Panc1 (cell line): ENCODE measurements around the gene SEPTIN2. TPM values are rescaled to one million over a fixed set of nuclear protein-coding genes. Genes with fewer than 3 reads are reported as not detected.
"Not testable (repeated sequence)": the region's sequence is repeated elsewhere in the genome, so short reads cannot be mapped to it uniquely, and the experiment has no call there.

ENCODE experiments used
- ATAC-seq: fragments of 200-7000 bp; cut with Tn5 transposase; 2 replicates; pipeline ENCODE4 v1.9.1; 2020; ENCODE audit warnings: mild to moderate bottlenecking, moderate library complexity
- BruUV-seq: library from RNA; stranded (reverse); fragments of 400-500 nt; replicated peaks from 2 replicates; lab custom pipeline; 2021; lab: Mats Ljungman, UMichigan
- CTCF ChIA-PET: fragments of 300-600 bp; sonication (Branson Sonifier 250); formaldehyde crosslinking; loops from one replicate; lab custom pipeline; 2022; ENCODE audit warnings: antibody characterized with exemption; lab: Charles Lee
- POLR2A ChIA-PET: fragments of 300-600 bp; sonication (Branson Sonifier 250); formaldehyde crosslinking; loops from one replicate; lab custom pipeline; 2022; ENCODE audit warnings: antibody characterized with exemption; lab: Charles Lee
- DNase-seq: peaks from one replicate; pipeline ENCODE4 v3.0.0-alpha.2; 2010; ENCODE audit warnings: low read depth, low spot score
- H3K27ac ChIP-seq: 2 replicates; pipeline ENCODE4 v1.5.1; 2011; ENCODE audit warnings: mild to moderate bottlenecking, low read length, inconsistent platforms
- H3K27me3 ChIP-seq: fragments of 200-500 bp; sonication (Bioruptor generic); 2 replicates; pipeline ENCODE4 v1.6.0; 2014; ENCODE audit warnings: low read length, inconsistent platforms; ENCODE audit not compliant: control insufficient read depth, insufficient read depth
- H3K36me3 ChIP-seq: fragments of 200-500 bp; sonication (Bioruptor generic); 2 replicates; pipeline ENCODE4 v1.5.1; 2014; ENCODE audit warnings: inconsistent platforms, mild to moderate bottlenecking, low read length, moderate library complexity; ENCODE audit not compliant: control insufficient read depth, insufficient read depth
- H3K4me1 ChIP-seq: 2 replicates; pipeline ENCODE4 v1.5.1; 2011; ENCODE audit warnings: inconsistent platforms, mild to moderate bottlenecking, low read length, moderate library complexity; ENCODE audit not compliant: control insufficient read depth, insufficient read depth
- H3K4me3 ChIP-seq, 2 experiments: 2 replicates each; pipeline ENCODE4 v1.5.1; 2011 to 2012; ENCODE audit warnings: low read depth in 2 of 2, low read length in 2 of 2, mild to moderate bottlenecking in 2 of 2, inconsistent platforms in 1 of 2, moderate library complexity in 1 of 2
- H3K9me3 ChIP-seq: fragments of 200-500 bp; sonication (Bioruptor generic); 2 replicates; pipeline ENCODE4 v1.5.1; 2014; ENCODE audit warnings: low read depth, mild to moderate bottlenecking, inconsistent platforms, low read length, moderate library complexity; ENCODE audit not compliant: control insufficient read depth, insufficient read depth
- CTCF ChIP-seq: fragments of 450-650 bp; IDR thresholded peaks from 2 replicates; pipeline ENCODE4 v1.5.1; 2017; ENCODE audit warnings: mild to moderate bottlenecking
- POLR2AphosphoS5 ChIP-seq: IDR thresholded peaks from 2 replicates; pipeline ENCODE4 v1.6.1; 2012; ENCODE audit warnings: mild to moderate bottlenecking, low read depth, low read length, moderate library complexity
- REST ChIP-seq, 2 experiments: IDR thresholded peaks; 2 replicates each; pipeline ENCODE4 v1.6.1; 2011 to 2012; ENCODE audit warnings: low read depth in 2 of 2, control low read depth in 1 of 2, low read length in 1 of 2, mild to moderate bottlenecking in 1 of 2, moderate library complexity in 1 of 2; ENCODE audit not compliant: insufficient read depth in 1 of 2
- SIN3A ChIP-seq: IDR thresholded peaks from 2 replicates; pipeline ENCODE4 v1.6.1; 2012; ENCODE audit warnings: low read depth, mild to moderate bottlenecking, low read length, moderate library complexity, borderline replicate concordance; ENCODE audit not compliant: insufficient read depth
- TCF7L2 ChIP-seq: IDR thresholded peaks from 2 replicates; pipeline ENCODE4 v1.6.1; 2011; ENCODE audit warnings: mild to moderate bottlenecking, low read depth, low read length, inconsistent platforms
- in situ Hi-C: cut with HindIII; loops from 2 replicates; pipeline ENCODE4 v1.10.0; 2016; ENCODE audit warnings: low sequenced_read_pairs, low pct_unique_long_range_greater_than_20kb
- intact Hi-C: fragments of 100-400 bp; cut with micrococcal nuclease; formaldehyde crosslinking; loops from one replicate; pipeline ENCODE4 v1.10.0; 2022; ENCODE audit not compliant: unreplicated experiment
- total RNA-seq: library from RNA; stranded (reverse); gene quantifications from one replicate; pipeline ENCODE4 v1.2.1, GENCODE V29; 2021; ENCODE audit not compliant: unreplicated experiment

Gene SEPTIN2
- total RNA-seq, 1 experiment from 2014 or later = 303 TPM

- intact Hi-C loops, H3K9me3 ChIP-seq, H3K27ac ChIP-seq, H3K36me3 ChIP-seq, in situ Hi-C loops, H3K4me3 ChIP-seq, ATAC-seq, CTCF ChIA-PET, H3K4me1 ChIP-seq, DNase-seq, BruUV-seq, H3K27me3 ChIP-seq, POLR2A ChIA-PET: not testable (repeated sequence)
These were observed 81.1 kb downstream of the SEPTIN2 start for GRCh38 chr2:241396809-241397208.

DNA sequence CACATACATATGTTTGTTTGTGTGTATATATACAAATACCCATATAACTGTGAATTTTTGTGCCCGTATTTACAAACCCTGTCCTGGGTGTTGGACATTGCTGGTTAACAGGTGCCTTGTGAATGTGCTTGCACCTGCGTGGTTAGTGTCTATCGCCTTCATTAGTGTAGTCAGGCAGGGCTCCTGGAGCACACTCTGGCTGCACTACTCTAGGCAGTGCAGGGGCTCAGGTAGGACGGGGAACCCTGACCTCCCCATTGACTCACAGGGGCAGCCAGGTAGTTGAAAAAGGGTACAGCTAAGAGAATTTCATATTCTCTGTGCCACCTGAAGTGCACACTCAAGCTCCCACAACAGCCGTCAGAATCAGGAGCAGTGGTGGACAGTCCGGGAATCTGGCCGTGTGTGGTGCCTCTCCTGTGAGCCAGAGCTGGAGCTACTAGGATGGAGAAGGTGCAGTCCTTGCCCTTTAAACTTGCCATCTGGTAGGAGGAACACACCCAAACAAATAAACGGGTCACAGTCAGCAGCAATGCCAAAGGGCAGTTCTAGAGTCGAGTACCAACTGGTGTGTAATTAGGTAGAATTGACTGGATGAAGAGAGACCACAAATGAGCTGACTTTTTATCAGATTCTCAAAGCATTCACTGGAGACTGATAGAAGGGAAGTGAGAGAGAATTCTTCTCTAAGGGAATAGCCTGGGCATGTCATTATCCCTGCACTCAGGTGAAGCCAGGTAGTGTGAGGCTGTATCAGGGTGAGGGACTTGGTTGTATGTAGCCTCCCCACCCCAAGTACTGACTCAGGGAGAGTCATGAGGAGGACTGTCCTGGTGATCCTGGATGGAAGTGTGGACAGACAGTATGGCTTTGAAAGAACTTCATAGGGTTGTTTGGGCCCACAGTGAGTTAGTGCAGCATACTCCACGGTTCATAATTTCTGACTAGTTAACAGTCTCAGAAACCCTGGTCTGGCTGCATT is 84.5 kb downstream of the SEPTIN2 start:
- no peaks in the 10 kb centered on the region for H3K27me3 ChIP-seq
- in situ Hi-C loops = no loop called here
- no TSS peak for BruUV-seq
- no peak for TF ChIP-seq REST (IDR thresholded peaks at IDR 0.05; ENCODE audit: insufficient read depth in 1 of 2, low read depth in 2 of 2, low read length in 1 of 2)
- TF ChIP-seq CTCF = no peak
- no peak for TF ChIP-seq TCF7L2
- no peak for TF ChIP-seq SIN3A
- TF ChIP-seq POLR2AphosphoS5 = no peak
- intact Hi-C loops = no loop called here
- H3K36me3 ChIP-seq = no peaks in the 10 kb centered on the region; the same call in 1 of the 2 replicates
- ATAC-seq (peak; percentile 42; the same call in 1 of the 2 replicates), DNase-seq (no peak)
- H3K4me1 ChIP-seq = no peaks in the 10 kb centered on the region
- ChIA-PET CTCF (no interaction called here), POLR2A (no interaction called here)
- no peaks in the 10 kb centered on the region for H3K9me3 ChIP-seq
- no peak overlapping the region for H3K4me3 ChIP-seq
- H3K27ac ChIP-seq = no peak overlapping the region

Other genes with a start within 250 kb of the SEPTIN2 start
- gene MTERF4, start 213.6 kb upstream of the SEPTIN2 start, total RNA-seq = 28.9 TPM
- gene PASK, start 166.5 kb upstream of the SEPTIN2 start, total RNA-seq = 51.6 TPM
- 64.2 TPM for gene PPP1R7, start 165.5 kb upstream of the SEPTIN2 start, total RNA-seq
- gene ANO7, start 127.2 kb upstream of the SEPTIN2 start, total RNA-seq = 6.9 TPM
- gene HDLBP, start 253 bp upstream of the SEPTIN2 start, total RNA-seq = 656 TPM
- gene FARP2, start 40.4 kb downstream of the SEPTIN2 start, total RNA-seq = 80.3 TPM
- 195 TPM for gene STK25, start 192.7 kb downstream of the SEPTIN2 start, total RNA-seq
- gene BOK, start 242.8 kb downstream of the SEPTIN2 start, total RNA-seq = 39.1 TPM